ENCODE data around the gene DMAC2L.

GRCh38 chr14:50360093-50360492 is 48.0 kb downstream of the DMAC2L start:
- TF ChIP-seq EZH2phosphoT487 (IDR thresholded peaks at IDR 0.05; ENCODE audit: borderline replicate concordance) (no peak), CTCF (IDR thresholded peaks at IDR 0.05 in 2 of 3, conservative IDR thresholded peaks at IDR 0.05 in 1 of 3; ENCODE audit: borderline replicate concordance in 1 of 3, insufficient read depth in 1 of 3, low read depth in 2 of 3, low read length in 2 of 3) (no peak), TCF7L2 (IDR thresholded peaks at IDR 0.05; ENCODE audit: borderline replicate concordance, extremely low read depth, insufficient read depth, insufficient read length) (no peak), POLR2AphosphoS5 (IDR thresholded peaks at IDR 0.05; ENCODE audit: low read depth, low read length) (no peak), CEBPB (IDR thresholded peaks at IDR 0.05; ENCODE audit: low read depth) (no peak), EZH2 (IDR thresholded peaks at IDR 0.05) (no peak), SRF (IDR thresholded peaks at IDR 0.05; ENCODE audit: low read depth) (no peak), ZBTB33 (IDR thresholded peaks at IDR 0.05; ENCODE audit: extremely low read depth, insufficient replicate concordance, low read length) (no peak), RAD21 (IDR thresholded peaks at IDR 0.05; ENCODE audit: low read depth) (no peak)
- TF ChIP-seq, protein P1, sequence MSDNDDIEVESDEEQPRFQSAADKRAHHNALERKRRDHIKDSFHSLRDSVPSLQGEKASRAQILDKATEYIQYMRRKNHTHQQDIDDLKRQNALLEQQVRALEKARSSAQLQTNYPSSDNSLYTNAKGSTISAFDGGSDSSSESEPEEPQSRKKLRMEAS (IDR thresholded peaks at IDR 0.05): no peak
